Measurements from ENCODE around the gene FPGS.

Gene FPGS

GRCh38 chr9:127790094-127790855, 12.4 kb upstream of the FPGS start:
- FAIRE-seq, result no peak

- no peak for FAIRE-seq
Observed at GRCh38 chr9:127791085-127791484, 11.6 kb upstream of the FPGS start.

- FAIRE-seq, result no peak
Observed at GRCh38 chr9:127792417-127793031, 10.2 kb upstream of the FPGS start.

- FAIRE-seq, result no peak
Observed at GRCh38 chr9:127793093-127793708, 9.5 kb upstream of the FPGS start.

DNA sequence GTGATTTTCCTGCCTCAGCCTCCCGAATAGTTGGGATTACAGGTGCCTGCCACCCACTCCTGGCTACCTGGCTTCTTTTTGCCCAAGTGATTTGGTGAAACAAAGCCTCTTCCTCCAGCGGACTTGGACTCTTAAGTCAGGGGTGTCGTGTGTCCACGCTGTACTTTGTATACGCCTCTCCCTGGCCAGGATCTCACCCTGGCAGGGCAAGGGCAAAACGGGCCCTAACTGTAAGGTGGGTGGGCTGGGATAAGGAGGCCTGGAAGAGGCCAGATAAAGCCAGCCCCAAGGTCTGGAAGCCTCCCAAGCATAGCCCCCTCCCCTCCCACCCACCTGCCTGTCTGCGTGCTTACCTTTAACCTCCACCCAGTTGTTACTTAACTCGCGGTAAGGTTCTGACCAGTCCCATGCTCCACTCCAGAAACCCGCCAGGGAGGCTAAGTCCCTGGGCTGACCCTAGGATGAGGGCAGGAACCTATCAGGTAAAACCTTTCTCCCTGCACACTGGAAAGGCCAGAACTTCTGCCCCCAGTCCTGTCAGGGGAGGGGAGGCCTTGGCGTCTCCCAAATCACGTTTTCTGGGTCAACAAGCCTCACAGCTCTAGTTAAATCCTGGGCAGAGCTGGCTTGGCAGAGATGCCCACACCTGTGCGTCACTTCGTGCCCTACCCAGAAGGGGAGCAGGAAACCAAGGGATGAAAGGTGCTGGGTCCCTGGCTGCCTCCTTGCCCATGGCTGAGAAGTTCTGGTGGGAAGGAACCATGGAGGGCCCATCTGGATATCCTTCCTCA, 8.5 kb upstream of the FPGS start:
- FAIRE-seq, result no peak

DNA sequence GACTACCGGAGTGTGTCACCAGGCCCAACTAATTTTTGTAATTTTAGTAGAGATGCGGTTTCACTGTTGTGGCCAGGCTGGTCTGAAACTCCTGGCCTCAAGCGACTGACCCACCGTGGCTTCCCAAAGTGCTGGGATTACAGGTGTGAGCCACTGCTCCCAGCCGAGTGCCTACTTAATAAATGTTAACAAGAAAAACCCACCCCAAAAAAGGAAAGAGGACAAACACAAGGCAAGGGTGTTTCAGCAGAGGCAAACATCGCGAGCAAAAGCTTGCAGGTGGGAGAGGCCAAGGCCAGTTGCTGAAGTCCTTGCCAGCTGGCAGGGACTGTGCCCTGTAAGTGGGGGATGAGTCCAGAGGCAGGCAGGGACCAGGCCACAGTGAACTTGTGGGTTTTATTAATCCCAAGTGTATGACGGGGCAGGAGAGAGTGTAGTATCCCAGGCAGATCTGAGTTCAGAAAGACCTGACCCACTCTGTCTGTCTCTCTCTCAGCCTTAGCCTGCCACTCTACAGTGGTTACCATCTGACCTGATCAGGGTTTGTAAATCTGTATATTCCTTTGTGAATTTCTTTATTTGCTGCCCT, 6.4 kb upstream of the FPGS start:
- no peak for FAIRE-seq

GRCh38 chr9:127796852-127797370, 5.8 kb upstream of the FPGS start:
- FAIRE-seq, result no peak

DNA sequence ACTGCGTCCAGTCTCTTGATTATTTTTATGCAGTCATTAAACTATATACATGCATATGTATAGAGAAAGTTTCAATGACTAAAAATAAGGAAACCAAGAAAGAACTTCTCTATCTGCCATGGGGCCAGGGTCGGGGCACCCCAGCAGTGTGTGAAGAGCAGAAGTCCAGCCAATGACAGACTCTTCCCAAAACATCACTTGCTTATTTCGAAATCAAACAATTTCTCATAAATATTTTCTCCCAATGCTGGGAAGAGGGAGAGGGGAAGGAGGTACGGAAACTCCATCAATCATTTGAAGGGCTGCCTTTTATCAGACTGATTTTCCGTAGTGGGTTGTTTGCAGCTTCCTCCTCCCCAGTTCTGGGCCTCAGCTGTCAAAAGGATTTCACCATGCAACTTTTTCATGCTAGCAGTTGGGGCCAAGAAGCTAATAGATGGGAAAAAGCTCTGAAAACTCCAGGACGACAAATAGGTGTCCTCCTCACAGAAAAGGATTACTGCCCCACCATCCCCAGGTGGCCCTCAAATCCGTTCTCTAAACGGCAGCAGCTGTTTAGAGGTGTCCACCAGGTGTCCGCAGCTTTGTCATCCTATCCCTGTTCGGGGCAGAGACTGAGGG, 617 bp upstream of the FPGS start:
- FAIRE-seq, result no peak

GRCh38 chr9:127803507-127804352, 1.0 kb downstream of the FPGS start:
- FAIRE-seq, result no peak

GRCh38 chr9:127805620-127806019, 2.9 kb downstream of the FPGS start:
- no peak for FAIRE-seq

DNA sequence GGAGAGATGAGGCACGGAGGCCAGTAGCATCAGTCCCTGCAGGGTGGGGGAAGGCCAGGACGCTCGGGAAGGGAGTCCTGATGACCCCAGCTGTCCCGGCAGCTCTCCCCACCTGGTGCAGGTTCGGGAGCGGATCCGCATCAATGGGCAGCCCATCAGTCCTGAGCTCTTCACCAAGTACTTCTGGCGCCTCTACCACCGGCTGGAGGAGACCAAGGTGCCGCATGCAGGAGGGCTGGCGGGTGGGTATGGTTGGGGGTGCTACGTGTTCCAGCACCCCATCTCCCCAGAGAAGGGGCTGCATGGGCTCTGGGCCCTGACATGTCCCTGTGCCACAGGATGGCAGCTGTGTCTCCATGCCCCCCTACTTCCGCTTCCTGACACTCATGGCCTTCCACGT, 4.2 kb downstream of the FPGS start:
- no peak for FAIRE-seq

GRCh38 chr9:127808347-127809001, 5.8 kb downstream of the FPGS start:
- FAIRE-seq, result no peak

- FAIRE-seq, result no peak
Observed at GRCh38 chr9:127809002-127809539, 6.4 kb downstream of the FPGS start.

- FAIRE-seq, result no peak
Observed at GRCh38 chr9:127809540-127810377, 7.1 kb downstream of the FPGS start.

DNA sequence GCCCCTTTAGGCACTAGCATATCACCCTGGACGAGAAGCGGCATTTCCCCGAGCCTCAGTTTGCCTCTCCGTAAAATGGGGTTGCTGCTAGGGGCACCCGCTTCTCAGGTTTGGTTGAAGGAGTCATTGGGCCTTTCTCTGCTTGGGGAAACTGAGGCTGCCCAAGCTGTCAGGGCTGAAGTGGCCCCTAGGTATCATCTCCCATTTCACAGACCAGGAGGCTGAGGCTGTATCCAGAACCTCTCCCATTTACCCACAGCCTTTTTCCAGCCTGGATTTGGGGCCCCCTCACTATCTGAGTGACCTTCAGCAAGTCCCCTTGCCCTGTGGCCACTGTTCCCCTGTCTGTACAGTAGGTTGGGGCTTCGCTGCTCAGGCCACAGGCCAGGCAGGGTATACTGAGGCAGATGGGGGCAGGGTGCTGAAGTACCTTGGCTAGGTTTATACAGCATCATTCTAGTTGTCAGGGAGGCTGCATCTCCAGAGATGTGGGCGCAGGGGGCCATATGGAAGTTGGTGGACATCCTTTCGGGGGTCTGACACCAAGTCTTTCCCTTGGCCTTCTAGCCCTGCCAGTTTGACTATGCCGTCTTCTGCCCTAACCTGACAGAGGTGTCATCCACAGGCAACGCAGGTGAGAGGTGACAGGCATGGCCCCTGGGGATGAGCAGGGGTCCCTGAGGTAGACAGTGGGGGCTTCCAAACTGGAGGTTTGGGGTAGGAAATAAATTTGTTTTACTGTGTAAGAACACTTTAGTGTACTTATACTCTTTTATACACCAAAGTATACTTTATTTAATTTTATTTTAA, 7.9 kb downstream of the FPGS start:
- FAIRE-seq, result no peak

DNA sequence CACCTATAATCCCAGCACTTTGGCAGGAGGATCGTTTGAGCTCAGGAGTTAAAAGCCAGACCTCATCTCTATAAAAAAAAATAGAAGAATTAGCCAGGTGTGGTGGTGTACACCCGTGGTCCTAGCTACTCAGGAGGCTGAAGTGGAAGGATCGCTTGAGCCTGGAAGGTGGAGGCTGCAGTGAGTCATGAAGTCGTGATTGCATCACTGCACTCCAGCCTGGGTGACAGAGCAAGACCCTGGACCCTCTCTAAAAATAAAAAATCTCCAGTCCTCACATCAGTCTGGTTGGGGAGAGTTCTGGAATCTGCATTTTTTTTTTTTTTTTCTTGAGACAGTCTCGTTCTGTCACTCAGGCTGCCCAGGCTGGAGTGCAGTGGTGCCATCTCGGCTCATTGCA, 9.3 kb downstream of the FPGS start:
- no peak for FAIRE-seq

- no peak for FAIRE-seq
Observed at GRCh38 chr9:127812936-127813675, 10.4 kb downstream of the FPGS start.

- no peak for FAIRE-seq
Observed at GRCh38 chr9:127813686-127814226, 11.1 kb downstream of the FPGS start.

All from A204.1 (cell line).